ENCODE measurements around the gene DNAAF1.

The DNAAF1 gene

GRCh38 chr16:84161037-84161436, 15.9 kb downstream of the DNAAF1 start (continued):
- no peak for TF ChIP-seq ZNF169 (tag by site-specific recombination; IDR thresholded peaks at IDR 0.05)
- no peak for TF ChIP-seq ZNF48 (tag by site-specific recombination; IDR thresholded peaks at IDR 0.05)
- TF ChIP-seq YY2 (tag by site-specific recombination; IDR thresholded peaks at IDR 0.05): no peak
- no peak for TF ChIP-seq ZNF266 (tag by site-specific recombination; IDR thresholded peaks at IDR 0.05; ENCODE audit: low read depth)

DNA sequence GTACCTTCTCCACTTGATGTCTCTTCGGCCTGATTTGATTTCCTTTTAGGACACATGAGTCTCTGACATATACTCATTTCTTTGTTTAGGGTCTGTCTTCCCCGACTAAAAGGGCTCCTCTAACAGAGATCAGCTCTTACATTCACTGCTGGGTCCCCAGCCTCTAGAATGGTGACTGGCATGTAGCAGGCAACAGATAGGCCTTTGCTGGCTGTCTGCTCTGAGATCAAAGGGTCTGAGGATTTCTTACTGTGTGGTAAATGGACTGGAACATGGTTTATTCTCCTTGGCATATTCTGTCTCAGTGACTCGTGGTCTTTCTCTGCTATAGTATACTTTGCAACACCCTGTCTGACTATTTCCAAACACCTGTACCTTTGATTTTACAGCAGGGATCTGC, 16.7 kb downstream of the DNAAF1 start:
- H3K4me3 ChIP-seq (ENCODE audit: low read depth, low read length): no peak overlapping the region
- H3K9me3 ChIP-seq (ENCODE audit: control insufficient read depth, insufficient read depth, low read depth, low read length): no peaks in the 10 kb centered on the region
- ChIA-PET POLR2A (no interaction called here), CTCF (interaction anchor here (0.7 to 0.8 kb wide), 2 partner anchors 77 to 577 kb away, joined by 3 read pairs; no protein-coding TSS in a partner anchor)
- H3K27ac ChIP-seq (ENCODE audit: extremely low read depth, low read depth, low read length): no peak overlapping the region
- TF ChIP-seq ZSCAN30 (tag by site-specific recombination; IDR thresholded peaks at IDR 0.05) (no peak), ZBTB1 (tag by site-specific recombination; IDR thresholded peaks at IDR 0.05) (no peak), ZIC2 (tag by site-specific recombination; IDR thresholded peaks at IDR 0.05) (0 out of 2 replicates have a peak, but pooled peaks have one; percentile 14), ZNF510 (tag by site-specific recombination; IDR thresholded peaks at IDR 0.05; ENCODE audit: insufficient replicate concordance) (no peak), ZNF184 (tag by site-specific recombination; IDR thresholded peaks at IDR 0.05) (no peak), SCRT2 (tag by site-specific recombination; IDR thresholded peaks at IDR 0.05) (peak; percentile 45; the same call in 1 of the 2 replicates), ZFHX2 (tag by site-specific recombination; conservative IDR thresholded peaks at IDR 0.05) (no peak), MZF1 (tag by site-specific recombination; IDR thresholded peaks at IDR 0.05; ENCODE audit: borderline replicate concordance) (no peak), GLIS2 (tag by site-specific recombination; IDR thresholded peaks at IDR 0.05) (no peak), ZNF211 (tag by site-specific recombination; IDR thresholded peaks at IDR 0.05; ENCODE audit: low read depth) (no peak), GLI2 (tag by site-specific recombination; IDR thresholded peaks at IDR 0.05; ENCODE audit: borderline replicate concordance, low read depth) (no peak)
- TF ChIP-seq, protein P1, sequence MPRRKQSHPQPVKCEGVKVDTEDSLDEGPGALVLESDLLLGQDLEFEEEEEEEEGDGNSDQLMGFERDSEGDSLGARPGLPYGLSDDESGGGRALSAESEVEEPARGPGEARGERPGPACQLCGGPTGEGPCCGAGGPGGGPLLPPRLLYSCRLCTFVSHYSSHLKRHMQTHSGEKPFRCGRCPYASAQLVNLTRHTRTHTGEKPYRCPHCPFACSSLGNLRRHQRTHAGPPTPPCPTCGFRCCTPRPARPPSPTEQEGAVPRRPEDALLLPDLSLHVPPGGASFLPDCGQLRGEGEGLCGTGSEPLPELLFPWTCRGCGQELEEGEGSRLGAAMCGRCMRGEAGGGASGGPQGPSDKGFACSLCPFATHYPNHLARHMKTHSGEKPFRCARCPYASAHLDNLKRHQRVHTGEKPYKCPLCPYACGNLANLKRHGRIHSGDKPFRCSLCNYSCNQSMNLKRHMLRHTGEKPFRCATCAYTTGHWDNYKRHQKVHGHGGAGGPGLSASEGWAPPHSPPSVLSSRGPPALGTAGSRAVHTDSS (tag by site-specific recombination; IDR thresholded peaks at IDR 0.05): no peak
- H3K4me1 ChIP-seq (ENCODE audit: control insufficient read depth, insufficient read depth, low read length): 0 out of 2 replicates have a peak, but pooled peaks cover 2% of the 10 kb centered on the region
- H3K36me3 ChIP-seq (ENCODE audit: control insufficient read depth in 2 of 2, insufficient read depth in 1 of 2, low read length in 2 of 2): no peaks in the 10 kb centered on the region

DNA sequence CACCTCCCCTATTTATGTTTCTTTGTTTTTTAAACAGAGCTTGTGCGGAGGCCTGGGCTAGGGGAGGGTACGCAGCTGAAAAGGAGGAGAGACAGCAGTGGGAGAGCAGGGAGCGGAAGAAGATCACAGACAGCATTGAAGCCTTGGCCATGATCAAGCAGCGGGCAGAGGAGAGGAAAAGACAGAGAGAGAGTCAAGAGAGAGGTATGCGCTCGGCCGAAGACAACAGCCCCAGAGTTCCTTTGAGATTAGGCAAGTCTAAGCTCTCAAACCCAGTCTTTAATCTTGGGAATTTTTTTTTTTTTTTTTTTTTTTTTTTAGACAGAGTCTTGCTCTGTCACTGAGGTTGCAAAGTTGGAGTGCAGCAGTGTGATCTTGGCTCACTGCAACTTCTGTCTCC, 20.6 kb downstream of the DNAAF1 start:
- ChIA-PET CTCF (interaction anchor here (0.6 to 2.6 kb wide), 6 partner anchors 10 to 111 kb away, joined by 3 to 8 read pairs (median 4); partner anchors contain the start of gene TAF1C), POLR2A (no interaction called here)
- no peaks in the 10 kb centered on the region for H3K36me3 ChIP-seq (ENCODE audit: control insufficient read depth in 2 of 2, insufficient read depth in 1 of 2, low read length in 2 of 2)
- H3K4me3 ChIP-seq (ENCODE audit: low read depth, low read length): no peak overlapping the region
- TF ChIP-seq GLI4 (tag by site-specific recombination; IDR thresholded peaks at IDR 0.05): no peak
- TF ChIP-seq SP7 (tag by site-specific recombination; IDR thresholded peaks at IDR 0.05): no peak
- TF ChIP-seq ZNF776 (tag by site-specific recombination; IDR thresholded peaks at IDR 0.05; ENCODE audit: borderline replicate concordance): no peak
- TF ChIP-seq, protein P2, sequence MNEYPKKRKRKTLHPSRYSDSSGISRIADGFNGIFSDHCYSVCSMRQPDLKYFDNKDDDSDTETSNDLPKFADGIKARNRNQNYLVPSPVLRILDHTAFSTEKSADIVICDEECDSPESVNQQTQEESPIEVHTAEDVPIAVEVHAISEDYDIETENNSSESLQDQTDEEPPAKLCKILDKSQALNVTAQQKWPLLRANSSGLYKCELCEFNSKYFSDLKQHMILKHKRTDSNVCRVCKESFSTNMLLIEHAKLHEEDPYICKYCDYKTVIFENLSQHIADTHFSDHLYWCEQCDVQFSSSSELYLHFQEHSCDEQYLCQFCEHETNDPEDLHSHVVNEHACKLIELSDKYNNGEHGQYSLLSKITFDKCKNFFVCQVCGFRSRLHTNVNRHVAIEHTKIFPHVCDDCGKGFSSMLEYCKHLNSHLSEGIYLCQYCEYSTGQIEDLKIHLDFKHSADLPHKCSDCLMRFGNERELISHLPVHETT (tag by site-specific recombination; IDR thresholded peaks at IDR 0.05): no peak
- TF ChIP-seq KLF1 (tag by site-specific recombination; IDR thresholded peaks at IDR 0.05): no peak
- TF ChIP-seq ZNF239 (tag by site-specific recombination; IDR thresholded peaks at IDR 0.05): no peak
- no peak for TF ChIP-seq SCRT1 (tag by site-specific recombination; IDR thresholded peaks at IDR 0.05; ENCODE audit: borderline replicate concordance)
- TF ChIP-seq AEBP2 (tag by site-specific recombination; IDR thresholded peaks at IDR 0.05; ENCODE audit: borderline replicate concordance): no peak
- no peak for TF ChIP-seq CTCF (tag by site-specific recombination; IDR thresholded peaks at IDR 0.05)
- TF ChIP-seq ZNF292 (tag by site-specific recombination; IDR thresholded peaks at IDR 0.05; ENCODE audit: borderline replicate concordance, low read depth): no peak
- no peak for TF ChIP-seq ZNF837 (tag by site-specific recombination; IDR thresholded peaks at IDR 0.05)
- no peaks in the 10 kb centered on the region for H3K9me3 ChIP-seq (ENCODE audit: control insufficient read depth, insufficient read depth, low read depth, low read length)
- H3K4me1 ChIP-seq (ENCODE audit: control insufficient read depth, insufficient read depth, low read length): no peaks in the 10 kb centered on the region
- H3K27ac ChIP-seq (ENCODE audit: extremely low read depth, low read depth, low read length): no peak overlapping the region
